CD1c-positive myeloid dendritic cell (primary cell): ENCODE data around the gene EXOC3L4.
A peak's percentile ranks its signal among the peaks of the same experiment; 100 is the strongest.
"Not testable (repeated sequence)": the region's sequence is repeated elsewhere in the genome, so short reads cannot be mapped to it uniquely, and the experiment has no call there.

Experiments used
- DNase-seq: peaks from one replicate; pipeline ENCODE4 v3.0.0-alpha.2; 2016; ENCODE audit errors: extremely low spot score

EXOC3L4 gene

DNA sequence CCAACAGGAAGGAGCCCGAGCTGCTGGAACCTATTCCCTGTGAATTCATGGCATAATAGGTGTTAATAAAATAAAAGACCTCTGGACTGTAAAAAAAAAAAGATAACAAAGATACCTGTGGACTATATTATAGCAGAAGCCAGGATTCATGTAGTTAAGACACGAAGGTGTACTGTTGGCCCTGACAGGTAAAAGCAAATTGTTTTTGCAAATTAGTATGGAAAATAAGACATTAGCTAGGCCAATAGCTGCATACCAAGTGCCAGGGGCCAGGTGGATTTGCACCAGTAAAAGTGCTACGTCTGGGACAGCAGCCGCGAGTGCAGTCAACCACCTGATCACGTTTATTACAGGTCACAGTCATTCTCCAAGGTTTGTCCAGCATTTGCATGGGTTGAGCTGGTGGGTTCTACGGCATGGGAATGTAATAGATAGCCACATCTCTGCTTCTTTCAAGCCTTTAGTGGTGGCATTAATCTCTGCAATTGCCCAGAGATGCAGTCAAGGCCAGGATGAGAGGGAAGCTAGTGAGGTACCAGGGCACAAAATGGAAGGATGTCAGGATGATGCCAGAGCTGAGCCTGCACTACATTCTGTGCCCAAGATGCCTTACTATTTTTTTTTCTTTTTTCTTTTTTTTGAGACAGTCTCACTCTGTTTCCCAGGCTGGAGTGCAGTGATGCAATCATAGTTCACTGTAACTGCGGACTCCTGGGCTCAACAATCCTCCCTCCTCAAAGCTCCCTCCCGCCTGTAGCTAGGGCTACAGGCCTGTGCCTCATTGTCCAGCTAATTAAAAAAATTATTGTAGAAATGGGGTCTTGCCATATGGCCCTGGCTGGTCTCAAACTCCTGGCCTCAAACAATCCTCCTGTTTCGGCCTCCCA lies 55.1 kb downstream of the EXOC3L4 start:
- no peak for DNase-seq

GRCh38 chr14:103151270-103151945 lies 56.9 kb downstream of the EXOC3L4 start:
- no peak for DNase-seq

DNA sequence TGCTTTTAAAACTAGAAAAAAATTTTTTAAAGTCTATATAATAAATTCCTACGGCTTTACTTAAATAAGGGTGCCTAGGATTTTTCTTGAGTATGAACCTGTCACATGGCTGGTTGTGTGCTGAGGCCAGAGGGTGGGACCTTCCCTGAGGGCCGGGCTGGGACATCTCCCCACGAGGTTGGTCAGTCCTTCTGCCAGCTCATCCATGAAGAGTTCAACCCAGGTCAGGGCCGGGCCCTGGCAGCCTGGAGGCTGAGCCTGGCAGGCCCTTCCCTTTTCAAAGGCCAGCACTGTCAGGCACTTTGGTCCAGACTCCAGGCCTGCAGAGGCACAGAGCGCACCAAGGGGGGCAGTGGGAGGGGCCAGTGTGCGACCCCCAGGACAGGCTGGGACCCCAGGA lies 60.5 kb downstream of the EXOC3L4 start:
- DNase-seq = peak; percentile 75

DNA sequence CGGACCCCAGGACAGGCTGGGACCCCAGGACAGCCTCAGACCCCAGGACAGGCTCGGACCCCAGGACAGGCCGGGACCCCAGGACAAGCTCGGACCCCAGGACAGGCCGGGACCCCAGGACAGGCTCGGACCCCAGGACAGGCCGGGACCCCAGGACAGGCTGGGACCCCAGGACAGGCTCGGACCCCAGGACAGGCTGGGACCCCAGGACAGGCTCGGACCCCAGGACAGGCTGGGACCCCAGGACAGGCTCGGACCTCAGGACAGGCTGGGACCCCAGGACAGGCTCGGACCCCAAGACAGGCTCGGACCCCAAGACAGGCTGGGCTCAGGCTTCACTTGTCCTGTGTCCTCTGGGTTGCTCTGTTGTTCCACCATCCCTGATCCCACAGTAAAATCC lies 60.9 kb downstream of the EXOC3L4 start:
- DNase-seq = not testable (repeated sequence)

DNA sequence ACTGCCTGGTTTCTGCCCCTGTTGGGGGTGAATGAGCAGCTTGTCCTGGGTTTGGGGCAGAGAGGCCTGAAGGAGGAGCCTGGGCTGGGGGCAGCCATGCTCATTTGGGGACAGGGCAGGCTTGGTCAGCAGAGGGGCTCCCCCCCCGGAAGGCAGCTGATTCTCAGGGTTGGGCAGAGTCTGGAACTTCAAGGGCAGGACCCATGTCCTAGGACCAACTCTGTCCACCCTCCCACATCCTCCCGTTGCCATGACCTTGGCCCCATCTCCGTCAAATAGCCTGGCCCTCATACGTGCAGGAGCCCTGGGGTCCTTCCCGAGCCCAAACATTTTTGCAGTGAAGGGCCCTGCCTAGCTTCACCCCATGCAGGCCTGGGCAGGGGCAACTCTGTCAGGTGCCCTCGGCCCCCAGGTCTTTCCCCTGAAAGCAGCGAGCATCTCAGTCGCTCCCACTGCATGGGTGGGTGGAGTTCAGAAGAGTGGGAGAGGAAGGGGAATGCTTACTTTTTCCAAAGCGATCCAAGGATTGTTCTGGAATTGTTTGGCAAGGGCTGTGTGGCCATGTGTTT lies 61.4 kb downstream of the EXOC3L4 start:
- DNase-seq = no peak

GRCh38 chr14:103156651-103157378 lies 62.3 kb downstream of the EXOC3L4 start:
- DNase-seq = no peak

DNA sequence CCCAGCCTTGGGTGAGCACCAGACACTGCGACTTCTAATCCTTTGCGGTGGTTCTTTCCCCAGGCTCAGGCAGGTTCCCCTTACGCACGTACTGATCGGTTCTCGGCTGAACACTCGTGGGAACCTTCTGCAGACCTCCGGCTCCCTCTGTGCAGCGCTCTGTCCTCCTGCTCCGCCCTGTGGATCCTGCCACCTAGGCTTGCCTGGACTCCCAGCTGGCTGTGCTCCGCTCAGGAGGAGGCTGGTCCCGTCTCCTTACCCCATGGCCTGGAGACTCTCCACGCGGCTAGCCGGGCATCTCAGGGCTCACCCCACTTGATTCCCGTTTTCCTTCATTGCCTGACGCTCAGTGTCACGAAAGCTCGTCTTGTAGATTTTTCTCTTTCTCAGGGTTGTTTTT lies 63.4 kb downstream of the EXOC3L4 start:
- no peak for DNase-seq

- DNase-seq = no peak
Measured at GRCh38 chr14:103158688-103159087, 64.2 kb downstream of the EXOC3L4 start.
